Measurements from ENCODE around the gene PPP1R13L. TPM values are rescaled to one million over a fixed set of nuclear protein-coding genes. Genes with fewer than 3 reads are reported as not detected.

The PPP1R13L gene
- total RNA-seq, 2 donors from 2014 or later, result 17.9 to 26.4 TPM

DNA sequence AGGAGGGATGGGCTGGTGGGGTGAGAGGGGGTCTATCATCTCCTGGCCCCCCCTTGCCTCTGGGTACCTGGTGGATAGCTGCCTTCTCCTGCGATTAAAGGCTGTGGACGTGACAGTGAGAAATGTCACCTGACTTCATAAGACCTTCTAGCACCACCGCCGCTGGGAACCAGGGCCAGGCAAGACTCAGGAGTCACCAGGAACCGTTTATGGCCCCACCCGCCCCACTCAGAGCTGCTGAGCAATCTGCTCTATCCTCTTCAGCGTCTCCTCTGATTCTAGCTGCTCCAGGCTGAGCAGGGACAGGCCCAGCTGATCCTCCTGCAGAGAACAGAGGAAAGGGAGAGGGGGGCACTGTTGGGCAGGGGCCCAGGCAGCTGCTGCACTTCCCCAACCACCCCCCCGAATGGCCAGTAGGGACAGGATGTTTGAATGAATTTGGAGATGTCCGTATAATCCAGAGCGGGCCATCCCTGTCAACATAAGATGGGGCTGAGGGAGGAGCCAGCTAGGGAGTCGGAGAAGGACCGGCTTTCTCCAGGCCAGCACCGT, 53.4 kb downstream of the PPP1R13L start:
- Histone ChIP-seq H3K27ac (ENCODE audit: low read depth, low read length) (no peak overlapping the region), H3K36me3 (ENCODE audit: control insufficient read depth, insufficient read depth, low read length) (peaks cover 52% of the 10 kb centered on the region), H3K9me3 (ENCODE audit: control insufficient read depth, low read length) (peaks cover 8% of the 10 kb centered on the region), H3K27me3 (ENCODE audit: control insufficient read depth, insufficient read depth, low read length, poor library complexity, severe bottlenecking) (no peaks in the 10 kb centered on the region), H3K9ac (ENCODE audit: extremely low read depth, low read length, poor library complexity, severe bottlenecking) (no peak overlapping the region), H3K4me1 (ENCODE audit: control insufficient read depth, insufficient read depth, low read length) (no peaks in the 10 kb centered on the region), H3K4me3 (ENCODE audit: low read length) (no peak overlapping the region)
- no peak for DNase-seq
- WGBS, 2 experiments (ENCODE audit: insufficient coverage in 1 of 2, insufficient read length in 1 of 2), result 92 to 95% methylated on average over 8 to 13 of the region's 13 CpGs
- Mint-ChIP-seq H3K27me3 (ENCODE audit: insufficient read depth) (no peaks in the 10 kb centered on the region), H3K27ac (no peak overlapping the region), H3K4me3 (no peak overlapping the region), H3K36me3 (ENCODE audit: low read depth) (peaks cover 52% of the 10 kb centered on the region), H3K9me3 (no peaks in the 10 kb centered on the region), H3K4me1 (no peaks in the 10 kb centered on the region)
- TF ChIP-seq CTCF (conservative IDR thresholded peaks at IDR 0.05), result no peak

GRCh38 chr19:45350477-45351058, 54.3 kb downstream of the PPP1R13L start:
- Mint-ChIP-seq H3K4me3 (no peak overlapping the region), H3K27me3 (ENCODE audit: insufficient read depth) (no peaks in the 10 kb centered on the region), H3K9me3 (no peaks in the 10 kb centered on the region), H3K27ac (no peak overlapping the region), H3K36me3 (ENCODE audit: low read depth) (peaks cover 43% of the 10 kb centered on the region), H3K4me1 (no peaks in the 10 kb centered on the region)
- no peak overlapping the region for H3K4me3 ChIP-seq (ENCODE audit: low read length)
- no peak for DNase-seq
- H3K27ac ChIP-seq (ENCODE audit: low read depth, low read length), result no peak overlapping the region
- H3K36me3 ChIP-seq (ENCODE audit: control insufficient read depth, insufficient read depth, low read length), result peaks cover 43% of the 10 kb centered on the region
- no peak overlapping the region for H3K9ac ChIP-seq (ENCODE audit: extremely low read depth, low read length, poor library complexity, severe bottlenecking)
- H3K27me3 ChIP-seq (ENCODE audit: control insufficient read depth, insufficient read depth, low read length, poor library complexity, severe bottlenecking), result no peaks in the 10 kb centered on the region
- peaks cover 2% of the 10 kb centered on the region for H3K9me3 ChIP-seq (ENCODE audit: control insufficient read depth, low read length)
- H3K4me1 ChIP-seq (ENCODE audit: control insufficient read depth, insufficient read depth, low read length), result no peaks in the 10 kb centered on the region
- TF ChIP-seq CTCF (conservative IDR thresholded peaks at IDR 0.05), result no peak
- 93 to 95% methylated on average over 11 to 17 of the region's 17 CpGs for WGBS, 2 experiments (ENCODE audit: insufficient coverage in 1 of 2, insufficient read length in 1 of 2)

DNA sequence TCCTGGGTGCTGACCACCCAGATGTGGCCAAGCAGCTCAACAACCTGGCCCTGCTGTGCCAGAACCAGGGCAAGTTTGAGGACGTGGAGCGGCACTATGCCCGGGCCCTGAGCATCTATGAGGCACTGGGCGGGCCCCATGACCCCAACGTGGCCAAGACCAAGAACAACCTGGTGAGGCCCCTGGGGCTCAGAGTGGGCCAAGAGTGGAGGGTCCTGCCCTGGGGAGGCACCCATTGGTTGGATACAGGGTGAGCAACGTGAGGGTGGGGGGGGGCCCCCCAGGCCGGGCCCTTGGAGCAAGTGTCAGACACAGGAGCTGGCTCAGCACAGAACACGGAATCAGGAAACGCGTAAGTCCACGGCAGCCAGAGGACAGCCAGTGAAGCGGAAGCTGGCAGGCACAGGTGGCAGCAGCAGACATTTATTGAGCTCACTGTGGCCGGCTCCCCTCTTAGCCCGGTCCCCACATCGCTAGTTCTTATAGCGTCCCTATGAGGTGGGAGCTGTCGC, 55.4 kb downstream of the PPP1R13L start:
- Histone ChIP-seq H3K36me3 (ENCODE audit: control insufficient read depth, insufficient read depth, low read length) (peaks cover 33% of the 10 kb centered on the region), H3K4me1 (ENCODE audit: control insufficient read depth, insufficient read depth, low read length) (no peaks in the 10 kb centered on the region), H3K4me3 (ENCODE audit: low read length) (no peak overlapping the region), H3K27ac (ENCODE audit: low read depth, low read length) (no peak overlapping the region), H3K27me3 (ENCODE audit: control insufficient read depth, insufficient read depth, low read length, poor library complexity, severe bottlenecking) (no peaks in the 10 kb centered on the region), H3K9me3 (ENCODE audit: control insufficient read depth, low read length) (no peaks in the 10 kb centered on the region), H3K9ac (ENCODE audit: extremely low read depth, low read length, poor library complexity, severe bottlenecking) (no peak overlapping the region)
- Mint-ChIP-seq H3K27me3 (ENCODE audit: insufficient read depth) (no peaks in the 10 kb centered on the region), H3K27ac (no peak overlapping the region), H3K4me1 (no peaks in the 10 kb centered on the region), H3K4me3 (no peak overlapping the region), H3K36me3 (ENCODE audit: low read depth) (peaks cover 32% of the 10 kb centered on the region), H3K9me3 (no peaks in the 10 kb centered on the region)
- TF ChIP-seq CTCF (conservative IDR thresholded peaks at IDR 0.05), result no peak
- no peak for DNase-seq
- WGBS, 2 experiments (ENCODE audit: insufficient coverage in 1 of 2, insufficient read length in 1 of 2), result 94 to 97% methylated on average over 13 to 17 of the region's 17 CpGs
